ENCODE results near the gene OSBPL5.

- TF ChIP-seq CTCF (tag by site-specific recombination; IDR thresholded peaks at IDR 0.05), result no peak
- TF ChIP-seq ZNF677 (tag by site-specific recombination; IDR thresholded peaks at IDR 0.05), result no peak
- TF ChIP-seq FEZF1 (tag by site-specific recombination; IDR thresholded peaks at IDR 0.05), result no peak
- no peak for TF ChIP-seq ZNF704 (tag by site-specific recombination; IDR thresholded peaks at IDR 0.05)
- TF ChIP-seq ZBTB11 (tag by site-specific recombination; conservative IDR thresholded peaks at IDR 0.05; ENCODE audit: low read depth), result no peak
- no peak for TF ChIP-seq ZBTB20 (tag by site-specific recombination; IDR thresholded peaks at IDR 0.05)
- TF ChIP-seq ZNF146 (tag by site-specific recombination; IDR thresholded peaks at IDR 0.05), result no peak
- no peak for TF ChIP-seq ZNF302 (tag by site-specific recombination; IDR thresholded peaks at IDR 0.05; ENCODE audit: low read depth)
- TF ChIP-seq ZNF529 (tag by site-specific recombination; IDR thresholded peaks at IDR 0.05; ENCODE audit: insufficient replicate concordance), result no peak
- TF ChIP-seq ZBTB49 (tag by site-specific recombination; IDR thresholded peaks at IDR 0.05; ENCODE audit: low read depth), result no peak
- no peak for TF ChIP-seq ZBTB7A (tag by site-specific recombination; IDR thresholded peaks at IDR 0.05; ENCODE audit: low read depth)
- TF ChIP-seq GLI2 (tag by site-specific recombination; IDR thresholded peaks at IDR 0.05; ENCODE audit: borderline replicate concordance, low read depth), result no peak
- TF ChIP-seq REST (tag by site-specific recombination; IDR thresholded peaks at IDR 0.05), result no peak
These were observed 24.9 kb downstream of the OSBPL5 start for GRCh38 chr11:3140291-3140603.

Data from HEK293 (cell line).